Activated CD4-positive, CD25-positive, alpha-beta regulatory T cell (primary cell): ENCODE measurements around the gene INSL4.

Source experiments
- DNase-seq, 4 experiments: peaks; one replicate each; lab custom pipeline; 2025; lab: John Stamatoyannopoulos, UW

The INSL4 gene

GRCh38 chr9:5231212-5231611, at the start of gene INSL4:
TSS of gene INSL4 (plus strand) at chr9:5231419. CDS start at chr9:5231524, 105 bp downstream.
- no peak for DNase-seq

GRCh38 chr9:5184776-5185175, 46.4 kb upstream of the INSL4 start:
- DNase-seq, result no peak

DNA sequence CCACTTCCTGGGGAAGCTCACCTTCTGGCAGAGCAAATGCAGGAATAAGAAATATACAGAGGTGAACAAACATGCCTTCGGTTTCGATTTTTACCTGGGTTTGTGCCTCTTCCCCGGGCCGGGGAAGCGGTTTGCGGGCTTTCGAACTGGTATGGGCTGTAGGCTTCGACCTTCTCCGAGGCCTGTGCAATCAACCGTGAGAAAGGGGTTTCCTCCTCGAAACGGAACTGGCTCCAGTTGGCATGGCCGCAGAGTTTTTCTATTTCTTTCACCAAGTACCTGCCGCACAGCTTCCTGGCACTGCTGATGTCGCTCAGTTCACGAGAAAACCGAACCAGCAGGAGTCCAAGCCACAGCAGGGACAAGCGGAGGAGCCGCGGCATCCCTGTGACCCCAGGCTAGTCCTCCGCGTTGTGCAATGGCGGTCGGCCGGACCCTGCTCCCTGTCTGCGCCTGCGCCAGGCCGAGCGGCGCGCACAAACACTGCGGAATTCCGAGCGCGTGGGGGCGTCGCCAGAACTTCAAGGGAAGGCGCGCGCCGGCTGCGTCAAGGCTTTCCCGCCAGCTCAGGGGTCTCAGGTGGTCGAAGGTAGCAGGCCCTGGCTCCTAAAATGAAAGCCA, 45.9 kb upstream of the INSL4 start, which contains the start of gene INSL6:
Gene INSL6 (minus strand): TSS at position 420 of the 621 bp plus-strand sequence. CDS start 37 bp downstream, at position 383.
- DNase-seq, result no peak

- DNase-seq, result peak in 3 of 4 experiments; percentile 5 to 11 (median 7)
Observed at GRCh38 chr9:5186416-5187169, 44.6 kb upstream of the INSL4 start.

- DNase-seq, result no peak
Observed at GRCh38 chr9:5188060-5188984, 42.9 kb upstream of the INSL4 start.

DNA sequence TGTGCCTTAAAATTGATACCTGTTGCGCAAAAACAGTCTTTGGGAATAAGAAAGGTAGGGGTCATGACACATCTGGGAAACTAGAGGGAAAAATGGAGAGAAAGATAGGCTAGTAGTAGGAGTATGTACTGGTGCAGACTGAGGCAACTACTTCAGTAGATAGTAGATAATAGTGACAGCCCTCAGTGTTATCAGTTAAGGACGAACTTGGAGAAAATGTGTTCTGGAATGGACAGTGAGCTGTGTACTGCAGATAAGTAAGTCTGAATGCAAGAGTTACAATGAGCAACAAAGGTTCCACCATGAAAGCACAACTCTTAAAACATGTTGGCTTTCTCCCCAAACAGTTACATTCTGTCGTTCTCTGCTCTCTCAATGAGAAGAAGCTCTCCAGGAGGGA, 39.2 kb upstream of the INSL4 start:
- DNase-seq, result no peak

- no peak for DNase-seq
Observed at GRCh38 chr9:5193345-5193744, 37.9 kb upstream of the INSL4 start.

DNA sequence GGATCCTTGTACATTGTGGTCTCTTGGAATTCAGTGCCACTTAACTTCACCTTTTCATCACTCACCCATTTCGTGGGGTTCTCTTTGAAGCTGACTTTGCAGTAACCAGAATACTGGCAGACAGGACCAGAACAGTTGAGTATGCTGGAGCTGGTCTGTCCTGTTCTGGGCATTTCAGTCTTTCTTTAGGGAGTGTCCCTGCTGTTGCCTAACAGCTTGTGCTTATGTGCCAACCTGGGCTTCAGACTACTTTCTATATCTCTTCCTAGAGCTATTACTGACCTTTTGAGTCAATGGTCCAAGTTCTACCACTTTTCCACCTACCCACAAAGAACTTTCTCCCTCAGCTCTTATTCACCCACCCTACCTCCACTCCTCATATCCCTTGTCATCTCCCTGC, 35.8 kb upstream of the INSL4 start:
- no peak for DNase-seq

- no peak for DNase-seq
Observed at GRCh38 chr9:5205071-5205470, 26.1 kb upstream of the INSL4 start.

DNA sequence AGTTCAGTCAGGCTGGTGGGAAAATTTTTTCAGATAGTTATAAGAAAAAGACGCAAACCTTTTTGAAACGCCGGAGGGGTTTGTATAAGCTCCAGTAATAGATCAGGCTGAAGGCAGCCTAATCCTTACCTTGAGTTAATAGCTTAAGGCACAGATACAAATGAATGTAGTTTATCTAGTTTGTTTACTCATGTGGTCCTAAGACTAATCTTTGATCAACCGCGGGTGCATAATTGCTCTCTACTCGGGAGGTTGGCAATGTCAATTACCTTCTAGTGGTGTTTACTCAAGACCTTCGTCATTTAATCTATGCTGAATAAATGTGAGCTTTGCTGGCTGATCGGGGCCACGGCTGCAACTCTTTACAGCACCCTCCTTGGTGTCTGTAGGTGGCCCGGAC, 665 bp upstream of the INSL4 start:
- DNase-seq, result no peak

DNA sequence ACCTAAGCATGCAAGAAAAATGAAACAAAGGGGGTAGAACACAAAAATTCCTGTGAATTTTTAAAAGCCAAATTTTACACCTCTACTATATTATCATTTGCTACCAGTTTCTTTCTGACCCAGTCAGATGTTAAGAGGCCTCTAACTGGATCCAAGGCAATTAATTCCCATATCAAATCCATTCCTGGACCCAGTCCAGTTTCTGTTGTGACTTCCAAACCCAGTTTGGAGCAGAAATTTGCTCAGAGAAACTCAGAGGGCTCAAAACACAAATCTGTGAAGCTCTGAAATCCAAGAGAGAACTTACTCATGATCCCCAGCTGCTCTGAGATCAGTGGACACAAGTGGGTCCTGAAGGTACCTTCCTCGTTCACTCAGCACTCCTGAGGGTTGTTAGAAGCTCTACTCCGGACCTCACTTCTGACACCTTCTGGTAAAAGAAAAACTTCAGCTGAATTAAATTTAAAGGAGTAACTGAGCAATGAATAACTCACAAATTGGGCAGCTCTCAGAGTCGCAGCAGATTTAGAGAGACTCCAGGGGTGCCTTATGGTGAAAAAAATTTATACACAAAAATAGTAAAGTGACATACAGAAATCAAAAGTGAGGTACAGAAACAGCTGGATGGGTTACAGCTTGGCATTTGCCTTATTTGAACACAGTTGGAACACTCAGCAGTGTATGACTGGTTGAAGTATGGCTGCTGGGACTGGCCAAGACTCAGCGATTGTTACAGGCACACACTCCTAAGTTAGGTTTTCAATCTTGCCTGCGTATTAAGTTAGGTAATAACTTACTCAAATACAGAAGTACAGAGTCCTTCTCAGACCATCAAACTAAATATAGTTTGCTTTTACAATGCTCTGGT, 32.4 kb downstream of the INSL4 start:
- DNase-seq, result no peak

DNA sequence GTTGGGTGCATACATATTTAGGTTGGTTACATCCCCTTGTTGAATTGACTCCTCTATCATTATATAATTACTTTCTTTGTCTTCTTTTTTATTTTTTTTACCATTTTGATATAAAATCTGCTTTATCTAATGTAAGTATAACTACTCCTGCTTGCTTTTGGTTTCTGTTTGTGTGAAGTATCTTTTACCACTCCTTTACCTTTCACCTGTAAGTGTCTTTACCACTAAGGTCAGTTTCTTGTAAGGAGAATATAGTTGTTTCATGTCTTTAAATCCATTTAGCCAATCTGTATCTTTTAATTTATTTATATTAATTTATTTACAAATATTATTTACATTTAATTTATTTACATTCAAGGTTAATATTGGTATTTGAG, 33.0 kb downstream of the INSL4 start:
- DNase-seq, result no peak

GRCh38 chr9:5265939-5266338, 34.7 kb downstream of the INSL4 start:
- no peak for DNase-seq

- no peak for DNase-seq
Observed at GRCh38 chr9:5269249-5269715, 38.1 kb downstream of the INSL4 start.

- DNase-seq, result no peak
Observed at GRCh38 chr9:5274770-5275169, 43.6 kb downstream of the INSL4 start.

- DNase-seq, result no peak
Observed at GRCh38 chr9:5278486-5278885, 47.3 kb downstream of the INSL4 start.
